GM23248 (cell line): ENCODE data around the gene INKA2. TPM values are rescaled to one million over a fixed set of nuclear protein-coding genes. Genes with fewer than 3 reads are reported as not detected.

ENCODE experiments used
- DNase-seq: peaks from one replicate; pipeline ENCODE4 v3.0.0-alpha.2; 2015
- H2AFZ ChIP-seq: fragments of 200-600 bp; sonication (generic); 2 replicates; pipeline ENCODE4 v1.6.1; 2016; ENCODE audit warnings: antibody characterized with exemption
- H3F3A ChIP-seq: fragments of 200-600 bp; sonication (generic); 2 replicates; pipeline ENCODE4 v1.6.1; 2016; ENCODE audit warnings: mild to moderate bottlenecking, antibody characterized with exemption, mixed run types; ENCODE audit not compliant: insufficient read depth
- H3K27ac ChIP-seq: fragments of 200-600 bp; sonication (generic); 2 replicates; pipeline ENCODE4 v1.5.1; 2016; ENCODE audit warnings: mild to moderate bottlenecking
- H3K27me3 ChIP-seq: fragments of 200-600 bp; sonication (generic); replicated peaks from 2 replicates; pipeline ENCODE4 v1.6.1; 2016; ENCODE audit warnings: mild to moderate bottlenecking; ENCODE audit not compliant: insufficient read depth
- H3K36me3 ChIP-seq: fragments of 200-600 bp; sonication (generic); 2 replicates; pipeline ENCODE4 v1.6.1; 2016; ENCODE audit warnings: low read depth, mild to moderate bottlenecking
- H3K4me1 ChIP-seq: fragments of 200-600 bp; sonication (generic); 2 replicates; pipeline ENCODE4 v1.6.1; 2016; ENCODE audit warnings: mild to moderate bottlenecking; ENCODE audit not compliant: insufficient read depth
- H3K4me2 ChIP-seq: fragments of 200-600 bp; sonication (generic); one replicate; pipeline ENCODE4 v1.6.1; 2016; ENCODE audit warnings: mild to moderate bottlenecking; ENCODE audit not compliant: unreplicated experiment
- H3K4me3 ChIP-seq: fragments of 200-600 bp; sonication (generic); 2 replicates; pipeline ENCODE4 v1.5.1; 2016; ENCODE audit warnings: mild to moderate bottlenecking
- H3K79me2 ChIP-seq: fragments of 200-600 bp; sonication (generic); 2 replicates; pipeline ENCODE4 v1.6.1; 2016; ENCODE audit warnings: mild to moderate bottlenecking; ENCODE audit not compliant: insufficient read depth
- H3K9ac ChIP-seq: fragments of 200-600 bp; sonication (generic); 2 replicates; pipeline ENCODE4 v1.6.1; 2016; ENCODE audit warnings: mild to moderate bottlenecking
- H3K9me2 ChIP-seq: fragments of 200-600 bp; sonication (generic); 2 replicates; pipeline ENCODE4 v1.6.1; 2016; ENCODE audit warnings: mixed run types, mild to moderate bottlenecking, moderate library complexity; ENCODE audit not compliant: insufficient read depth
- H3K9me3 ChIP-seq: fragments of 200-600 bp; sonication (generic); one replicate; pipeline ENCODE4 v1.6.1; 2017; ENCODE audit warnings: low read depth
- H4K20me1 ChIP-seq: fragments of 200-600 bp; sonication (generic); 2 replicates; pipeline ENCODE4 v1.6.0; 2016; ENCODE audit not compliant: insufficient read depth
- EZH2 ChIP-seq: fragments of 200-600 bp; sonication (generic); IDR thresholded peaks from 2 replicates; pipeline ENCODE4 v1.6.1; 2018; ENCODE audit warnings: antibody characterized with exemption, mild to moderate bottlenecking; ENCODE audit not compliant: insufficient read depth, poor library complexity, severe bottlenecking
- EZH2phosphoT487 ChIP-seq: fragments of 200-600 bp; sonication (generic); IDR thresholded peaks from 2 replicates; pipeline ENCODE4 v1.6.1; 2018; ENCODE audit warnings: antibody characterized with exemption, moderate library complexity, mild to moderate bottlenecking, low read depth; ENCODE audit not compliant: insufficient read depth
- WGBS, 2 experiments: methylation state at CpG; one replicate each; pipeline ENCODE4 v1.1.6; 2015 to 2017; ENCODE audit warnings: low lambda C conversion rate in 2 of 2, low coverage in 1 of 2; ENCODE audit errors: missing lambda C conversion rate in 2 of 2; 5-methylcytosine and 5-hydroxymethylcytosine counted together
- in situ Hi-C: fragments of 300-500 bp; cut with MboI; formaldehyde crosslinking; loops from 2 replicates; pipeline ENCODE4 v1.15.0; 2020
- polyA plus RNA-seq: library from polyadenylated mRNA; unstranded; fragments of >200 nt; fragmentation: Nextera tagmentation; extraction: Ambion mirVana; gene quantifications from 2 replicates; pipeline ENCODE4 v1.2.1, GENCODE V29; 2016
- total RNA-seq: library from RNA; depleted of rRNA; stranded (reverse); fragments of >200 nt; shearing (Covaris generic); gene quantifications from 2 replicates; pipeline ENCODE4 v1.2.3, GENCODE V29; 2014

INKA2 gene
- total and polyA plus RNA-seq, 2 experiments from 2014 or later = 1.2 to 1.3 TPM

DNA sequence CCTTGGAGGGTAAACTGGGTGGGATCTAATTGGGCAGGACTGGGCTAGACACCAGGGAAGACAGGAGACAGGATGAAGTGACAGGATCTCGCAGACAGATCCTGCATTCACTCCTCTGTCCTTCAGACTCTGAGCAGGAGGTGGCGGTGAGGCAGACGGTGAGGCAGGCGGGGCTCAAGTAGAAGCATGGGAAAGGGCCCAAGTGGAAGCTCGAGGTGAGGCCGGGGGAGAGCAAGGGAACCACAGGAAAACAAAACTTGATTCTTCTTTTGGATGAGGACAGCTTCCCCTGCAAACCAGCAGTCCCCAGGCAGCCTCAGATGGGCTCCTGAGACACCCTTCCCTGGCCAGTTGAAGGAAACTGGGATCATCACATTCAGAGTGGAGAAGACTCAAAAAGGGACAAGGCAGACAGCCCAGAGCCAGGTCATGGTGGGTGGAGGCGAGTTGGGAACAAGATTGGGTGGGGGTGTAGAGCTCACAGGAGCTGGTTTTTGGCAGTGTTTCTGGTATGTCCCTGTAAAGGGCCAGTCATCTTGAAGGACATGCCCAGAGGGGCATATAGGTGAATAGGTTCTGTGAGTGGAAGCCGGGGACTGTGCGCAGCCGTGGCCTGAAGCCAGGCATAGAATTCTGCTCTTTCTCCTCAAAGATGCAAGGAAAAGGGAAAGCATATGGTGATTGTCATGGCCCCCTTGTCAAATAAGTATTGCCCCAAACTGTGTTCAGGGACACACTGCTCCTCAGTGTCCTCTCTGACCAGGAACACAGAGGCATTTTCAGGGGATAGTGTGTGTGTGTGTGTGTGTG lies 18.0 kb downstream of the INKA2 start:
- no peaks in the 10 kb centered on the region for H3K9me3 ChIP-seq
- H3K4me3 ChIP-seq = no peak overlapping the region
- H4K20me1 ChIP-seq = no peaks in the 10 kb centered on the region
- no peaks in the 10 kb centered on the region for H3K36me3 ChIP-seq
- no peak overlapping the region for H3K27ac ChIP-seq
- no peak for TF ChIP-seq EZH2
- 83 to 84% methylated on average over 10 of the region's 10 CpGs for WGBS, 2 experiments
- no peaks in the 10 kb centered on the region for H3K27me3 ChIP-seq
- no peaks in the 10 kb centered on the region for H3K79me2 ChIP-seq
- H2AFZ ChIP-seq = no peak overlapping the region
- DNase-seq = peak; percentile 40
- no peak overlapping the region for H3K4me2 ChIP-seq
- H3F3A ChIP-seq = peaks cover 5% of the 10 kb centered on the region; the same call in 1 of the 2 replicates
- in situ Hi-C loops = no loop called here
- H3K9ac ChIP-seq = no peak overlapping the region
- peaks cover 14% of the 10 kb centered on the region for H3K4me1 ChIP-seq
- no peaks in the 10 kb centered on the region for H3K9me2 ChIP-seq

DNA sequence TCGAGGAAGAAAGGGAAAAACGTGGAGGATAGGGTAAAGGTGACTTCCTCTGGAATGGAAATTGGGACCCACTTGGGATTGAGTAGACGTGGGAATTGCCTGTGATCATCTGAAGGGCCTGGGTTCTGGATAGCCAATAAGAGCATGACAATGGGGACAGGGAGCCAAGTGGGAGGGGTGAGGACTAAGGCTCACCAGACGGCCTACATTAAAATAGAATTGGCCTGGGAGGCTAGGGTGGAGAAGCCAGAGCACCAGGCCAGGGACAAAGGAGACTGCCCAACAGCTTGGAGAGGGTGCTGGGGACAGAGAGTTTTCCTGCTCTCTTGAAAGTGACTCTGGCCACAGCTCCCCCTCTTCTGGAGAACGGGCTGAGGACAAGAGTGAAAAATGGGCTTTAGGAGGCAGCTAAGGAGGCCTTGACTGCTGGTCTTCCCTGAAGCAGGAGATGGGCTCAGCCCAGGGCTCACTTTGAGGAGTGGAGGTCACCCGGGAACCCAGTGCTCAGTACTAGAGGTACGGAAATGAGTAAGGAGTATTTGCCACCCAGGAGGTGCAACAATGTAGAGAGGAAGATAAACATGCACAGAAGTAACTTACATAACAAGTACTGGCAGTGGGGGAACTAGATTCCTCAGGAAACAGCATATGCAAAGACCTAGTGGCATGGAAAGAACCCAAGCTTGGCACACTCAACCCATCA lies 18.8 kb downstream of the INKA2 start:
- no peaks in the 10 kb centered on the region for H3K9me3 ChIP-seq
- peaks cover 14% of the 10 kb centered on the region for H3K4me1 ChIP-seq
- WGBS, 2 experiments = 50 to 52% methylated on average over 7 of the region's 7 CpGs
- H3F3A ChIP-seq = peaks cover 5% of the 10 kb centered on the region; the same call in 1 of the 2 replicates
- no peaks in the 10 kb centered on the region for H3K36me3 ChIP-seq
- H3K27me3 ChIP-seq = no peaks in the 10 kb centered on the region
- H3K27ac ChIP-seq = no peak overlapping the region
- no peaks in the 10 kb centered on the region for H3K79me2 ChIP-seq
- no peak overlapping the region for H3K4me2 ChIP-seq
- H4K20me1 ChIP-seq = no peaks in the 10 kb centered on the region
- in situ Hi-C loops = no loop called here
- no peak overlapping the region for H3K9ac ChIP-seq
- no peak overlapping the region for H3K4me3 ChIP-seq
- H3K9me2 ChIP-seq = no peaks in the 10 kb centered on the region
- DNase-seq = no peak
- no peak for TF ChIP-seq EZH2
- TF ChIP-seq EZH2phosphoT487 = no peak
- no peak overlapping the region for H2AFZ ChIP-seq

DNA sequence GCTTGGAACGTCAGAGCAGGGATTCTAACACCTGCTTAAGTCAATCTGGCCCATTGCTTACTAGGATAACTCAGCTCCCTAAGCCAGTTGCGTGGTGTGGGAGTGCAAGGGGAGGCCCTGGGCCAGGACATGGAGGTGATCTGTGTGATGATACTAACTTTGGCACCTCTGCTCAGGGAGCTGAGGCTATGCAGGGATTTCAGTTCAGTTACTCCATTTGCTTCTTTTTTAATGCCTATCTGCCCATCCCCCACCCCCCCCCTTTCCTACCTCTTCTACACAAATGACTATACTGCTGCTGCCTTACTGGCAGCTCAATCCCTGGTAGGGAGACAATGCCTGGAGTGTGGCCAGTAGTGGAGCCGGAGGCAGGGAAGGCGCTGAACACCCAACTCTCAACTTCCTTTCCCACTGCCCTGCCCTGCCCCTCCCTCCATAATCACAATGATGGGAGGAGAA lies 19.5 kb downstream of the INKA2 start:
- H3K4me1 ChIP-seq = peaks cover 14% of the 10 kb centered on the region
- no peak for DNase-seq
- in situ Hi-C loops = no loop called here
- H3K36me3 ChIP-seq = no peaks in the 10 kb centered on the region
- no peak overlapping the region for H3K4me2 ChIP-seq
- H3K9me3 ChIP-seq = no peaks in the 10 kb centered on the region
- TF ChIP-seq EZH2 (no peak), EZH2phosphoT487 (no peak)
- H4K20me1 ChIP-seq = no peaks in the 10 kb centered on the region
- peaks cover 5% of the 10 kb centered on the region; the same call in 1 of the 2 replicates for H3F3A ChIP-seq
- H3K4me3 ChIP-seq = no peak overlapping the region
- no peaks in the 10 kb centered on the region for H3K79me2 ChIP-seq
- 84 to 85% methylated on average over 4 of the region's 4 CpGs for WGBS, 2 experiments
- H3K9me2 ChIP-seq = no peaks in the 10 kb centered on the region
- H2AFZ ChIP-seq = no peak overlapping the region
- no peak overlapping the region for H3K9ac ChIP-seq
- H3K27ac ChIP-seq = no peak overlapping the region
- no peaks in the 10 kb centered on the region for H3K27me3 ChIP-seq

DNA sequence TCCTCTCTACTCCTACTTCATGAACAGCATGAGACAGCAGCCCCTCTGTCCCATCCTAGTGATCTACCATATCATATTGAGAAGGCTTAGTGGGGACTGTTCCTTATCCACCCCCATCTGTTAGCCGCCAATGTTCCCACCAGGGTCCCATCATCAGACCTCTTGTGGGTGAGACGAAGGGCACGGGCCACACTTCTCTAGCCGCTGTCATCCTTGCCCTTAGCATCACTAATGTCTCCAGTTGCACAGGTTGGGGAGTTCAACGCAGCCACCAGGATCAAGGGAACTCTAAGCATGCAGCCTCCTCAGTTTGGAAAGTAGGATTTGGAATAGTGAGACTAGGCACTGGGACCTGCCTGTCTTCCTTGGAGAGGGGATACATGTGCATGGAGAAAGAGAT lies 20.1 kb downstream of the INKA2 start:
- Histone ChIP-seq H3K9ac (no peak overlapping the region), H3K36me3 (peaks cover 2% of the 10 kb centered on the region; the same call in 1 of the 2 replicates), H3K27ac (no peak overlapping the region), H3K4me3 (no peak overlapping the region), H3F3A (peaks cover 11% of the 10 kb centered on the region; the same call in 1 of the 2 replicates), H3K9me2 (no peaks in the 10 kb centered on the region), H4K20me1 (no peaks in the 10 kb centered on the region), H3K9me3 (no peaks in the 10 kb centered on the region), H3K4me1 (peaks cover 14% of the 10 kb centered on the region), H3K4me2 (no peak overlapping the region), H2AFZ (no peak overlapping the region), H3K79me2 (no peaks in the 10 kb centered on the region), H3K27me3 (no peaks in the 10 kb centered on the region)
- TF ChIP-seq EZH2 (no peak), EZH2phosphoT487 (no peak)
- 89 to 93% methylated on average over 5 of the region's 5 CpGs for WGBS, 2 experiments
- in situ Hi-C loops = no loop called here
- DNase-seq = no peak
